Keratinocyte (primary cell): ENCODE data around the gene ZNF81. TPM values are rescaled to one million over a fixed set of nuclear protein-coding genes. Genes with fewer than 3 reads are reported as not detected.

Experiments used
- DNase-seq: peaks from one replicate; pipeline ENCODE4 v3.0.0-alpha.2; 2011; ENCODE audit warnings: low read depth, missing footprints, low spot score
- FAIRE-seq: peaks from 2 replicates; lab custom pipeline; 2011; peaks lifted over from hg19 to GRCh38; lab: Jason Lieb, UNC
- H2AFZ ChIP-seq: 2 replicates; pipeline ENCODE4 v1.6.0; 2012; ENCODE audit warnings: low read length, control low read depth, inconsistent platforms; ENCODE audit not compliant: control insufficient read depth
- H3K27ac ChIP-seq: 2 replicates; pipeline ENCODE4 v1.5.1; 2011; ENCODE audit warnings: low read length; ENCODE audit not compliant: control insufficient read depth, insufficient read depth
- H3K27me3 ChIP-seq: 3 replicates; pipeline ENCODE4 v1.6.0; 2011; ENCODE audit warnings: low read length; ENCODE audit not compliant: control insufficient read depth, insufficient read depth; ENCODE audit errors: extremely low read depth
- H3K36me3 ChIP-seq, 2 experiments: 2 replicates in 1 of 2; 3 replicates in 1 of 2; pipeline ENCODE4 v1.5.1; 2011; ENCODE audit warnings: low read length in 2 of 2, mild to moderate bottlenecking in 1 of 2; ENCODE audit not compliant: control insufficient read depth in 2 of 2, insufficient read depth in 2 of 2; ENCODE audit errors: extremely low read depth in 1 of 2
- H3K4me1 ChIP-seq: 3 replicates; pipeline ENCODE4 v1.5.1; 2011; ENCODE audit warnings: low read length; ENCODE audit not compliant: control insufficient read depth, insufficient read depth; ENCODE audit errors: extremely low read depth
- H3K4me2 ChIP-seq: 3 replicates; pipeline ENCODE4 v1.6.0; 2011; ENCODE audit warnings: low read depth, low read length; ENCODE audit not compliant: control insufficient read depth, insufficient read depth; ENCODE audit errors: extremely low read depth
- H3K4me3 ChIP-seq, 3 experiments: fragments of 200-600 bp in 1 of 3; sonication (generic) in 1 of 3; 2 replicates in 2 of 3; 3 replicates in 1 of 3; pipeline ENCODE4 v1.5.1; 2011 to 2016; ENCODE audit warnings: low read length in 3 of 3, mild to moderate bottlenecking in 3 of 3, control low read depth in 2 of 3, inconsistent platforms in 1 of 3, low read depth in 1 of 3, mixed read lengths in 1 of 3, mixed run types in 1 of 3, moderate library complexity in 1 of 3; ENCODE audit not compliant: control insufficient read depth in 2 of 3, insufficient read depth in 2 of 3; ENCODE audit errors: extremely low read depth in 1 of 3
- H3K79me2 ChIP-seq: 2 replicates; pipeline ENCODE4 v1.6.0; 2012; ENCODE audit warnings: low read length; ENCODE audit not compliant: control insufficient read depth, insufficient read depth
- H3K9ac ChIP-seq: 3 replicates; pipeline ENCODE4 v1.6.0; 2011; ENCODE audit warnings: low read length; ENCODE audit not compliant: control insufficient read depth, insufficient read depth; ENCODE audit errors: extremely low read depth
- H3K9me1 ChIP-seq: 3 replicates; pipeline ENCODE4 v1.6.0; 2011; ENCODE audit warnings: low read length; ENCODE audit not compliant: control insufficient read depth, insufficient read depth; ENCODE audit errors: extremely low read depth
- H3K9me3 ChIP-seq: 2 replicates; pipeline ENCODE4 v1.5.1; 2012; ENCODE audit warnings: low read depth, low read length; ENCODE audit not compliant: control insufficient read depth
- H4K20me1 ChIP-seq: 3 replicates; pipeline ENCODE4 v1.6.0; 2011; ENCODE audit warnings: low read length; ENCODE audit not compliant: control insufficient read depth, insufficient read depth; ENCODE audit errors: extremely low read depth
- EZH2 ChIP-seq: IDR thresholded peaks from one replicate; pipeline ENCODE4 v1.6.1; 2012; ENCODE audit warnings: inconsistent platforms, mild to moderate bottlenecking, low read length, moderate library complexity
- dilution Hi-C: fragments of 300-500 bp; cut with MboI; formaldehyde crosslinking; loops from one replicate; pipeline ENCODE4 v1.7.0; 2020; ENCODE audit warnings: low sequenced_read_pairs; ENCODE audit not compliant: extremely low pct_ligation_motif_present
- polyA plus RNA-seq, 5 experiments: library from polyadenylated mRNA; depleted of rRNA in 3 of 5; stranded (reverse) in 3 of 5; stranded (forward) in 1 of 5; unstranded in 1 of 5; fragments of >200 nt; gene quantifications; 1 replicate in 1 of 5; 2 replicates in 3 of 5; 3 replicates in 1 of 5; pipeline versions ENCODE4 v1.2.1 to v1.2.3, GENCODE V29; 2011 to 2012; ENCODE audit warnings: missing spikeins in 2 of 5, low read depth in 1 of 5, low replicate concordance in 1 of 5
- TF ChIP-seq, protein P1 (sequence below), 3 experiments: IDR thresholded peaks in 1 of 3; conservative IDR thresholded peaks in 1 of 3; optimal IDR thresholded peaks in 1 of 3; 2 replicates in 2 of 3; 3 replicates in 1 of 3; pipeline versions ENCODE3 to v1.5.1; 2011; ENCODE audit warnings: low read length in 3 of 3, mild to moderate bottlenecking in 3 of 3, moderate library complexity in 2 of 3, control low read depth in 1 of 3, inconsistent platforms in 1 of 3; ENCODE audit not compliant: insufficient read depth in 2 of 3; ENCODE audit errors: extremely low read depth in 1 of 3

The ZNF81 gene
- polyA plus RNA-seq, 1 donor (not counting 4 experiments of a cell fraction or from before 2014, with no cell fraction given): 5.0 TPM

DNA sequence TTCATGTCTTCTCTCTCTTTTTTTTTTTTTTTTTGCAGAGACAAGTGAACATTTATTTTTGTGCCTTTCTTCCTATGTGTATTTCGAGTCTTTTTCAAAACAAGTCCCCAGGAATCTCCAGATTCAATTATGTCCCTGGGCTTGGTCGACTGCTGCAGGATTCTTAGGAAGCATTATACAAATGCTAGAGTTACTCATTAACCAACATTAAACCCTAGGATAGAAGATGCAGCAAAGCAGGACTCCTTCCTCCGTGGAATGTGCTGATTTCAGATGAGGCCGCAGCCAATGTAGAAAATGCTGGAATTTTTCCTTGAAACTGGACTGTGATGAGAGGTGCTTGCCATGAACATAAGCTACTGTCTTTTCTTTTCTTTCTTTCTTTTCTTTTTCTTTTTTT, 3.4 kb downstream of the ZNF81 start:
- Histone ChIP-seq H3K27me3 (no peaks in the 10 kb centered on the region), H3K4me2 (no peak overlapping the region), H3K27ac (no peak overlapping the region), H2AFZ (no peak overlapping the region), H3K4me3 (no peak overlapping the region), H3K9me3 (no peaks in the 10 kb centered on the region), H3K4me1 (no peaks in the 10 kb centered on the region), H3K9ac (no peak overlapping the region), H3K79me2 (peaks cover 3% of the 10 kb centered on the region), H3K36me3 (no peaks in the 10 kb centered on the region), H4K20me1 (no peaks in the 10 kb centered on the region), H3K9me1 (no peaks in the 10 kb centered on the region)
- DNase-seq (no peak), FAIRE-seq (no peak)
- dilution Hi-C loops: no loop called here
- no peak for TF ChIP-seq EZH2

DNA sequence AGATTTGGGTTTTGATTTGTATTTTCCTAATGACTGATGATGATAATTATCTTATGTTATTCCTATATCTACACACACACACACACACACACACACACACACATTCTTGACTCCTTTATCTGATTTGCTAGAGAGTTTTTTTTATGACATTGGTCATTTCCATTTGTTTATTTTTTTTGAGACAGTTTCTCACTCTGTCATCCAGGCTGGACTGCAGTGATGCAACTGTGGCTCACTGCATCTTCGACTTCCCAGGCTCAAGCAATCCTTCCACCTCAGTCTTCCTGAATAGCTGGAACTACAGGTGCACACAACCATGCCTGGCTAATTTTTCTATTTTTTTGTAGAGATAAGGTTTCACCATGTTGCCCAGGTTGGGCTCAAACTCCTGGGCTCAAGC, 6.7 kb downstream of the ZNF81 start:
- Histone ChIP-seq H4K20me1 (no peaks in the 10 kb centered on the region), H3K4me2 (no peak overlapping the region), H3K4me1 (no peaks in the 10 kb centered on the region), H3K36me3 (no peaks in the 10 kb centered on the region), H3K27me3 (no peaks in the 10 kb centered on the region), H3K9me1 (no peaks in the 10 kb centered on the region), H3K9me3 (no peaks in the 10 kb centered on the region), H3K4me3 (no peak overlapping the region), H3K79me2 (no peaks in the 10 kb centered on the region), H2AFZ (no peak overlapping the region), H3K27ac (no peak overlapping the region), H3K9ac (no peak overlapping the region)
- TF ChIP-seq, protein P1, sequence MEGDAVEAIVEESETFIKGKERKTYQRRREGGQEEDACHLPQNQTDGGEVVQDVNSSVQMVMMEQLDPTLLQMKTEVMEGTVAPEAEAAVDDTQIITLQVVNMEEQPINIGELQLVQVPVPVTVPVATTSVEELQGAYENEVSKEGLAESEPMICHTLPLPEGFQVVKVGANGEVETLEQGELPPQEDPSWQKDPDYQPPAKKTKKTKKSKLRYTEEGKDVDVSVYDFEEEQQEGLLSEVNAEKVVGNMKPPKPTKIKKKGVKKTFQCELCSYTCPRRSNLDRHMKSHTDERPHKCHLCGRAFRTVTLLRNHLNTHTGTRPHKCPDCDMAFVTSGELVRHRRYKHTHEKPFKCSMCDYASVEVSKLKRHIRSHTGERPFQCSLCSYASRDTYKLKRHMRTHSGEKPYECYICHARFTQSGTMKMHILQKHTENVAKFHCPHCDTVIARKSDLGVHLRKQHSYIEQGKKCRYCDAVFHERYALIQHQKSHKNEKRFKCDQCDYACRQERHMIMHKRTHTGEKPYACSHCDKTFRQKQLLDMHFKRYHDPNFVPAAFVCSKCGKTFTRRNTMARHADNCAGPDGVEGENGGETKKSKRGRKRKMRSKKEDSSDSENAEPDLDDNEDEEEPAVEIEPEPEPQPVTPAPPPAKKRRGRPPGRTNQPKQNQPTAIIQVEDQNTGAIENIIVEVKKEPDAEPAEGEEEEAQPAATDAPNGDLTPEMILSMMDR (optimal IDR thresholded peaks at IDR 0.05 in 1 of 3, IDR thresholded peaks at IDR 0.05 in 1 of 3, conservative IDR thresholded peaks at IDR 0.05 in 1 of 3; ENCODE audit: extremely low read depth in 1 of 3, insufficient read depth in 2 of 3, low read length in 3 of 3): no peak
- no peak for TF ChIP-seq EZH2
- FAIRE-seq (no peak), DNase-seq (no peak)
- dilution Hi-C loops: no loop called here

DNA sequence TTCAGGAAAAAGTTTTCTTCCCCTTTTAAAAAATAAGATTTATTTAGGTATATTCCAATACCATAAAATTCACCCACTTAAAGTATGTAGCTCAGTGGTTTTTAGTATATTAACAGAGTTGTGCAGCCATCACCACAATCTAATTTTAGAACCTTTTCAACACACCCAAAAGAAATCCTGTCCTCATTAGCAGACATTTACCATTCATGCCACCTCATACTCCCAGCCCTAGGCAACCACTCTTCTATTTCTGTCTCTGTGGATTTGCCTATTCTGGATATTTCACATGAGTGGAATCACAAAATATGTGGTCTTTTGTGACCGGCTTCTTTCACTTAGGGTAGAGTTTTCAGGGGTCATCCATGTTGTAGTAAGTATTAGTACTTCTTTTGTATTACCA, 7.4 kb downstream of the ZNF81 start:
- H3K9me1 ChIP-seq: no peaks in the 10 kb centered on the region
- no peak overlapping the region for H3K9ac ChIP-seq
- no peaks in the 10 kb centered on the region for H3K27me3 ChIP-seq
- H3K27ac ChIP-seq: no peak overlapping the region
- peaks cover 0 to 1% of the 10 kb centered on the region in 2 experiments for H3K36me3 ChIP-seq
- H3K4me3 ChIP-seq: no peak overlapping the region
- no peaks in the 10 kb centered on the region for H3K79me2 ChIP-seq
- no peak overlapping the region for H2AFZ ChIP-seq
- TF ChIP-seq, protein P1 (optimal IDR thresholded peaks at IDR 0.05 in 1 of 3, IDR thresholded peaks at IDR 0.05 in 1 of 3, conservative IDR thresholded peaks at IDR 0.05 in 1 of 3; ENCODE audit: extremely low read depth in 1 of 3, insufficient read depth in 2 of 3, low read length in 3 of 3): no peak
- no peak for TF ChIP-seq EZH2
- FAIRE-seq (no peak), DNase-seq (no peak)
- H3K4me2 ChIP-seq: no peak overlapping the region
- no peaks in the 10 kb centered on the region for H3K4me1 ChIP-seq
- H4K20me1 ChIP-seq: no peaks in the 10 kb centered on the region
- H3K9me3 ChIP-seq: no peaks in the 10 kb centered on the region
- dilution Hi-C loops: no loop called here
